Left hindlimb (tissue), 1 donor: ENCODE data around the gene XRCC4.
"Not testable (repeated sequence)": the region's sequence is repeated elsewhere in the genome, so short reads cannot be mapped to it uniquely, and the experiment has no call there.

ENCODE experiments used
- DNase-seq: peaks from one replicate; pipeline ENCODE4 v3.0.0-alpha.2; 2018

Gene XRCC4

GRCh38 chr5:83192947-83193346 is 115.6 kb downstream of the XRCC4 start:
- no peak for DNase-seq

- DNase-seq = no peak
Observed at GRCh38 chr5:83197326-83197967, 120.1 kb downstream of the XRCC4 start.

GRCh38 chr5:83199126-83199525 is 121.8 kb downstream of the XRCC4 start:
- DNase-seq = no peak

- DNase-seq = no peak
Observed at GRCh38 chr5:83204651-83205050, 127.3 kb downstream of the XRCC4 start.

- DNase-seq = no peak
Observed at GRCh38 chr5:83209963-83210362, 132.6 kb downstream of the XRCC4 start.

GRCh38 chr5:83219077-83219476 is 141.7 kb downstream of the XRCC4 start:
- DNase-seq = no peak

- no peak for DNase-seq
Observed at GRCh38 chr5:83219495-83219894, 142.1 kb downstream of the XRCC4 start.

- no peak for DNase-seq
Observed at GRCh38 chr5:83220331-83220730, 143.0 kb downstream of the XRCC4 start.

- DNase-seq = no peak
Observed at GRCh38 chr5:83222906-83223305, 145.6 kb downstream of the XRCC4 start.

GRCh38 chr5:83227611-83228010 is 150.3 kb downstream of the XRCC4 start:
- DNase-seq = no peak

GRCh38 chr5:83230511-83230910 is 153.2 kb downstream of the XRCC4 start:
- DNase-seq = no peak

GRCh38 chr5:83244516-83244915 is 167.2 kb downstream of the XRCC4 start:
- no peak for DNase-seq

GRCh38 chr5:83245037-83245436 is 167.7 kb downstream of the XRCC4 start:
- DNase-seq = no peak

GRCh38 chr5:83246071-83246470 is 168.7 kb downstream of the XRCC4 start:
- DNase-seq = no peak

- no peak for DNase-seq
Observed at GRCh38 chr5:83249156-83249555, 171.8 kb downstream of the XRCC4 start.

GRCh38 chr5:83251849-83252248 is 174.5 kb downstream of the XRCC4 start:
- no peak for DNase-seq

GRCh38 chr5:83253720-83254119 is 176.4 kb downstream of the XRCC4 start:
- no peak for DNase-seq

GRCh38 chr5:83255268-83255667 is 177.9 kb downstream of the XRCC4 start:
- DNase-seq = no peak

GRCh38 chr5:83256091-83256780 is 178.9 kb downstream of the XRCC4 start:
- DNase-seq = no peak

- DNase-seq = not testable (repeated sequence)
Observed at GRCh38 chr5:83257684-83258083, 180.3 kb downstream of the XRCC4 start.

GRCh38 chr5:83265318-83265717 is 188.0 kb downstream of the XRCC4 start:
- no peak for DNase-seq

GRCh38 chr5:83270311-83270710 is 193.0 kb downstream of the XRCC4 start:
- no peak for DNase-seq

GRCh38 chr5:83277154-83277553 is 199.8 kb downstream of the XRCC4 start:
- no peak for DNase-seq

- no peak for DNase-seq
Observed at GRCh38 chr5:83277953-83278352, 200.6 kb downstream of the XRCC4 start.

- DNase-seq = no peak
Observed at GRCh38 chr5:83281176-83281575, 203.8 kb downstream of the XRCC4 start.
